ENCODE data around the gene TNRC6C.

Gene TNRC6C

DNA sequence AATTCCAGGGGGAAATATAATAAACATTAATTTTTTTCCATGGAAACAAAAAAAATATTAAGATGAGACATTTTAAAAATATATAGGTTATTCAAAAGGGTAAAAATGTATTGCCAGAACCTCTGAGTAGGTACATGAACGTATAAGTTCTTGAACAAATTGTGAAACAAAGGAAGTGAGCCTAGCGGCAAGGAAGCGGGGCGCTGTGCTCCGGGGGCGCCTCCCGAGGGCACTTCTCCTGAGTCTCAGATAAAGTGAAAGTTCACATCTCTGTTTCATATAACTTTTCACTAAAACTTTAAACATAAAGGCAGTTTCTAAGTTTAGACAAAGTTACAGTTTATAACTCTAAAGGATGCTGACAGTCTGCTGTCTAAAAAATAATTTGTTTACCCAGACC, 52.3 kb downstream of the TNRC6C start:
- no peak overlapping the region for H3K27ac ChIP-seq

DNA sequence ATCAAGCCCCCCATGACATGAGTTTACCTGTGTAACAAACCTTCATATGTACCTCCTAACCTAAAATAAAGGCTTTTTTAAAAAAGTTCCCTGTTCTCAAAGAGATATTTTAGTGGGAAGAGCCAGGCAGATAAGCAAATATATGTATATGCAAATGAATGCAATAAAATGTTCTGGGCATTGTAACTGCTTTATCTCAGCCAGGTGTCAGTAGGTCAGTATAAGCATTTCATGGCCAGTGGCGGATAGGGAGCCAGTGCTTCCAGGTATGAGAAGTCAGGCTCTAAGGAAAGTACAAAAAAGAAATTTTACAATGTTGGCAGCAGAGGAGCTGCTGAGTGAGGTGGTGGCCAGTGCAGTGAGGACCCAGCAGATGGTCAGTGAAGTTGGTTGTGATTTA, 53.9 kb downstream of the TNRC6C start:
- TF ChIP-seq, protein P1, sequence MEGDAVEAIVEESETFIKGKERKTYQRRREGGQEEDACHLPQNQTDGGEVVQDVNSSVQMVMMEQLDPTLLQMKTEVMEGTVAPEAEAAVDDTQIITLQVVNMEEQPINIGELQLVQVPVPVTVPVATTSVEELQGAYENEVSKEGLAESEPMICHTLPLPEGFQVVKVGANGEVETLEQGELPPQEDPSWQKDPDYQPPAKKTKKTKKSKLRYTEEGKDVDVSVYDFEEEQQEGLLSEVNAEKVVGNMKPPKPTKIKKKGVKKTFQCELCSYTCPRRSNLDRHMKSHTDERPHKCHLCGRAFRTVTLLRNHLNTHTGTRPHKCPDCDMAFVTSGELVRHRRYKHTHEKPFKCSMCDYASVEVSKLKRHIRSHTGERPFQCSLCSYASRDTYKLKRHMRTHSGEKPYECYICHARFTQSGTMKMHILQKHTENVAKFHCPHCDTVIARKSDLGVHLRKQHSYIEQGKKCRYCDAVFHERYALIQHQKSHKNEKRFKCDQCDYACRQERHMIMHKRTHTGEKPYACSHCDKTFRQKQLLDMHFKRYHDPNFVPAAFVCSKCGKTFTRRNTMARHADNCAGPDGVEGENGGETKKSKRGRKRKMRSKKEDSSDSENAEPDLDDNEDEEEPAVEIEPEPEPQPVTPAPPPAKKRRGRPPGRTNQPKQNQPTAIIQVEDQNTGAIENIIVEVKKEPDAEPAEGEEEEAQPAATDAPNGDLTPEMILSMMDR (conservative IDR thresholded peaks at IDR 0.05) = 0 out of 2 replicates have a peak, but pooled peaks have one; percentile 21
- H3K27ac ChIP-seq = peak overlapping the region; percentile 62

More for the DNA sequence above, 52.3 kb downstream of the TNRC6C start:
- TF ChIP-seq, protein P1 (conservative IDR thresholded peaks at IDR 0.05) = no peak

DNA sequence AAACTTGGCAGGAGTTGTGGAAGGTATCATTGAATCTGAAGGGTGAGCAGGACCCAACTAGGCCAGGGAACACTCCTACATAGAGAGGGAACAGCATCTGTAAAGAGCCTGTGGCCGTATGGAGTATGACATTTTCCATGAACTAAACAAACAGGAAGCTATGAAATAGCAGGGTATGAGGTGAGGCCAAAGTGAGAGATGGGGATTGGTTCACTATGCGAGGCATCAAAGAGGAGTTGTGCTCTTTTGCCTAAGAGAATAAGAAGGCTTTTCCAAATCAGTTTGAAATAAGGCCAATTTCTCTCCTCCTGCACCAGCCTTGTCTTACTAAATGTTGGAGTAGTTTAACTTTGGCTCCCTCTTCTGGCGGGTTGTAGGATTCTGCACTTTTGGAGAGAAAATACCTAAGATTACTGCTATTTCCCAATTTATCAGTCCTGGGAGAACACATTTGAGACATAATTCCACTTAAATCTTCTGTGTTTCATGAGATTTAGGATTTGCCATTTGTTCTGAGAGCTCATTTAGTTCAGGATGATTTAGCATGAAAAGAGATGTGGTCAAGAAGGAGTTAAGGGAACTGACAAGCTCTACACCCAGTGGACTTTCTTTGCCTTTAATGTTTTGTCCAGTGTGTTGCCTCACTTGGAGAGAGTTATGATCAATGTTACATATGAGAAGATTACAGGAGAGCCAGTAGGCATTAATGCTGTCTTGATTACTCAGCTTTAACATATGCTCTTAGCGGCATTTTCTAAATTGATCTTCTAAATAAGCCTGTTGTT, 55.4 kb downstream of the TNRC6C start:
- peak overlapping the region; percentile 62 for H3K27ac ChIP-seq
- TF ChIP-seq, protein P1 (conservative IDR thresholded peaks at IDR 0.05) = peak; percentile 89

DNA sequence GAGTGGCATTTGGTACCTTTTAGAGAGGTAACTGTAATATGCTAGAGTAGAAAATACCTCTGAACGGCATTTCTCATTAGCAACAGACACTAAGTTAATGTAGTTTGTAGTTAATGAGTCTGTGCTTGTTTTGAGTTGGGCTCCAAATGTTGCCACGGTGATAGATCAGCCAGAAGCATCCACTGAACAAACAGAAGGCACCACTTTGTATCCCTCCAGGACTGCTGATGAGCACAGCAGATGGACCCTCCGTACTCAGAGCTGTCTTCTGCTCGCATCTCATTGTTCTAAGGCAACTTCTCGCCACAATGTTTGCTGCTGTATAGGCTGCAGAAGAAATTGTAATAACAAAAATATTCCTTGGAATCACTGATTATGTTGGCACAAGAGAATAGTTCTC, 56.1 kb downstream of the TNRC6C start:
- TF ChIP-seq, protein P1 (conservative IDR thresholded peaks at IDR 0.05) = no peak

DNA sequence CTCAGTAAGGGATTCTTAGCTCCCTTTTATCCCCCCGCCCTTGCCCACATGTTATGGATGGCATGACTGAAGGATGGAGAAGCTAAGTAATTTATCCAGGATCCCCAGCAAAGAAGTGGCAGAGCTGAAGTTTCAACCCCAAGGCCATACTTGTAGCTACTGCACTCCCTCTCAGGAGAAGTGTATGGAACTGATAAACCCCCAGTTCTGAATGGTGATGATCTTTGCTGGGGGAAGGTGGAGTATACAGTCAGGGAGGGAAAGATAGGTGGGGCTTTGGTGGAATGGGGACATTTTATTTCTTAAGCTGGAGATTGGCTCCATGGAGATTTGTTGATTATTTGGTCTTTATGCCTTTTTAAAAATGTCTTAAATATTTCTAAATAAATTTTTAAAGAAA, 58.3 kb downstream of the TNRC6C start:
- TF ChIP-seq, protein P1 (conservative IDR thresholded peaks at IDR 0.05) = no peak
- H3K27ac ChIP-seq = no peak overlapping the region

More for the DNA sequence above, 56.1 kb downstream of the TNRC6C start:
- H3K27ac ChIP-seq = no peak overlapping the region

DNA sequence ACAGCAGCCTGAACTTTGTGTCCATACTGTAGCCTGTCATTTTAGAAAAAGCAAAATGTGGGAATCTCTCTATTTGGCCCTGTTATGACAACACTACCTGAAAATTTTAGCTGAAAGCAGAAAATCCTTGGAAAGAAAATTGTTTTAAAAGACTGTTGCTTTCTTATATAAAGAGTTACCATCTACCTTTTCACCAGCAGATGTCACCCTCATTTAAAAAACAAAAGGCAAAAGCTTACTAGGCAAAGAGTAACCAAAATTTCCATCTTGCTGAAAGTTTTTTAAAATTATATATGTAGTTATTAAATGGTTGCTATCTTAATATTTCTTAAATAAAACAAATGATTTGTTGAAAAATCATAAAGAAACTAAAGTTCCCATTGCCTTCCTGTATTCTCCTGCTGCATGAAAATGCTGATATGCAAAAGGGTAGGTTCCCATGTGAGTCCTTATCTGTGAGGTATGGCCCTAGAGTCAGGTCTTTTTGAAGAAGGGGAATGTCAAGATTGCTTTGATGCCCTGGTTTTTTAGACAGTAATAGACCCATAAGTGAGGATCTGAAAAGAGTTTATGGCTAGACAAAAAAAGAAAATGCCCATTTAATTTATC, 61.0 kb downstream of the TNRC6C start:
- H3K27ac ChIP-seq = no peak overlapping the region
- TF ChIP-seq, protein P1 (conservative IDR thresholded peaks at IDR 0.05) = peak; percentile 84

DNA sequence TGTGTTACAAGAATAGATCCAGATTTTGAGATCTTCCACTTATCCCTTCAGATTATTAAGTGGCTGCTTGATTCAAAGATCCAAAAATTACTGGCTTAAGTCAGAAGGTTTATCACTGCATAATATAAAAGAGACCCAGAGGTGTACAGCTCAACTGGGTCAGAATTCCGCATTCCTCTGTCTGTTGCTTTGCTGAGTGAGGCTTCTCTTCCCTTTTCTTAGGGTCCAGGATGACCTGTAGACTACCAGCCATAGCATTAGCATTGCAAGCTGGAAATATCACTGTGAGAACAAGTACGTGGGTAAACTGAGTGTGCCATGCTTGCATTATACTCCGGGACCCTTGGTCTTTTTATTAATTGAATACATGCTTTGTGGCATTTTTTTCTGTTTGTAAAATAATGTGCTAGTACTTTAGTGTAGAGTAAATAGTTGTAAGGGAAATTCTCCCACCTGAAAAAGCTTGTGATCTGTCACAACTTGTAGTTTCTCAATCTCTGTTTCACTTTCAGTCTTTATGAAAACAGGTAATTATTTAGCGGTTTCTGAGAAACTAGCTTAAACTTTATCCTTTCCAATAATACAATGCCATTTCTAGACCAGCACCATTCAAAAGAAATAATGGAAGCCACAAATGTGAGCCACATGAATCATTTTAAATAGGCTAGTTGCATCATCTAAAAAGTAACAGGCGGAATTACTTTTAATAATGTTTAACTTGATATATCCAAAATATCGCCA, 61.6 kb downstream of the TNRC6C start:
- H3K27ac ChIP-seq = no peak overlapping the region
- TF ChIP-seq, protein P1 (conservative IDR thresholded peaks at IDR 0.05) = no peak
